Measurements from ENCODE around the gene SPART.
"Not testable (repeated sequence)": the region's sequence is repeated elsewhere in the genome, so short reads cannot be mapped to it uniquely, and the experiment has no call there.

The SPART gene

DNA sequence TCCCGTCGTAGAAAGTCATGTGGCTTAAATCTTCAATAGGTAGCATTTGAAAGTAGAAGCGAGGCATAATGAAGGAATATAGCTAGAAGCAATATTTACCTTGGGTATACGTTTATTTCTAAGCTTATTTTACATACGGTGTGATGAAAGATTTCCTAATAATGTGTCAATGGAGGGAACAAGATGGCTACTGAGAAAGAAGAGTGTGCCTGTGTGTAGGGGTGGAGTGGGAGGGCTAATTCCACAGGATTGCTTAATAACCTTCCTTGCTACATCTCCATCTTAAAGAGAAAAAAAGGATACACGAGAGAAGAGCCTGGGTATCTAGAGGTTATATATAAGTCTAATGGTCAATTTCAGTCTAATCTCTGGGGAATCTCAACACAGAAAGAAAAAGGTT lies 2.0 kb downstream of the SPART start:
- TF ChIP-seq, protein P1, sequence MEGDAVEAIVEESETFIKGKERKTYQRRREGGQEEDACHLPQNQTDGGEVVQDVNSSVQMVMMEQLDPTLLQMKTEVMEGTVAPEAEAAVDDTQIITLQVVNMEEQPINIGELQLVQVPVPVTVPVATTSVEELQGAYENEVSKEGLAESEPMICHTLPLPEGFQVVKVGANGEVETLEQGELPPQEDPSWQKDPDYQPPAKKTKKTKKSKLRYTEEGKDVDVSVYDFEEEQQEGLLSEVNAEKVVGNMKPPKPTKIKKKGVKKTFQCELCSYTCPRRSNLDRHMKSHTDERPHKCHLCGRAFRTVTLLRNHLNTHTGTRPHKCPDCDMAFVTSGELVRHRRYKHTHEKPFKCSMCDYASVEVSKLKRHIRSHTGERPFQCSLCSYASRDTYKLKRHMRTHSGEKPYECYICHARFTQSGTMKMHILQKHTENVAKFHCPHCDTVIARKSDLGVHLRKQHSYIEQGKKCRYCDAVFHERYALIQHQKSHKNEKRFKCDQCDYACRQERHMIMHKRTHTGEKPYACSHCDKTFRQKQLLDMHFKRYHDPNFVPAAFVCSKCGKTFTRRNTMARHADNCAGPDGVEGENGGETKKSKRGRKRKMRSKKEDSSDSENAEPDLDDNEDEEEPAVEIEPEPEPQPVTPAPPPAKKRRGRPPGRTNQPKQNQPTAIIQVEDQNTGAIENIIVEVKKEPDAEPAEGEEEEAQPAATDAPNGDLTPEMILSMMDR (IDR thresholded peaks at IDR 0.05; ENCODE audit: insufficient read depth, missing control alignments) = no peak
- FAIRE-seq (no peak), DNase-seq (ENCODE audit: insufficient read length, low spot score) (no peak)

DNA sequence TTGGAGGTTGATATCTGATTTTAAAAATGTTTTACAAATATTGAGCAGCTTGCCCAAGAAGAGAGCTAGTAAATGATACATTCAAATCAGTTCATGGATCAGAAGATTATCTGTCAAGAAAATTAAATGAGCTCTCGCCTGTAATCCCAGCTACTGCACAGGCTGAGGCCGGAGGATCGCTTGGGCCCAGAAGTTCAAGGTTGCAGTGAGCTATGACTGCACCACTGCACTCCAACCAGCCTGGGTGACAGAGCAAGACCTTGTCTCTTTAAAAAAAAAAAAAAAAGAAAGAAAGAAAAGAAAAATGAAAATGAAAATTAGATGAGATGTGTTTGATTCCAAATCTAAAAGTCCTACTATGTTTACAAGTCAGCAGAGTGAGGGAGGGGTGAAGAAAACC lies 2.4 kb downstream of the SPART start:
- peak; percentile 32 for FAIRE-seq
- TF ChIP-seq, protein P1 (IDR thresholded peaks at IDR 0.05; ENCODE audit: insufficient read depth, missing control alignments) = no peak
- DNase-seq (ENCODE audit: insufficient read length, low spot score) = no peak

- DNase-seq (ENCODE audit: insufficient read length, low spot score) (no peak), FAIRE-seq (no peak)
- TF ChIP-seq, protein P1 (IDR thresholded peaks at IDR 0.05; ENCODE audit: insufficient read depth, missing control alignments) = no peak
Measured at GRCh38 chr13:36342715-36343114, 3.5 kb downstream of the SPART start.

DNA sequence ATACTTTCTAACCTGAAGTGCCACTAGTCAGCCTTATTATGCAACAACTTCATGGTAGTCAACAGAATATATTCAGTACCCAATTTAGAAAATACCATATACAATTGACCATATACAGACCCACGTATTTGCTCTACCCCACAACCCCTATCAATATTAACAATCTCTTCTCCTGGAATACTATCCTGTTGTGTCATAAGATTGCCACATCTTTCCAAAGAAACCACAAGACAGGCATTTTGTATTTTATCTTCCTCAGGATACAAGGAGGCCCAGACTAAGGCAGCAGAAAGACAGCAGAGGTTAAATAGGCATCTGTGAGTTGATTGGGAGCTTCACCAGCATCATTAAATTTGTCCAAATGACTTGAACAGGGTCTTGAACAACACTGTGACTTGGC lies 4.5 kb downstream of the SPART start:
- FAIRE-seq (no peak), DNase-seq (ENCODE audit: insufficient read length, low spot score) (no peak)
- TF ChIP-seq, protein P1 (IDR thresholded peaks at IDR 0.05; ENCODE audit: insufficient read depth, missing control alignments) = no peak

DNA sequence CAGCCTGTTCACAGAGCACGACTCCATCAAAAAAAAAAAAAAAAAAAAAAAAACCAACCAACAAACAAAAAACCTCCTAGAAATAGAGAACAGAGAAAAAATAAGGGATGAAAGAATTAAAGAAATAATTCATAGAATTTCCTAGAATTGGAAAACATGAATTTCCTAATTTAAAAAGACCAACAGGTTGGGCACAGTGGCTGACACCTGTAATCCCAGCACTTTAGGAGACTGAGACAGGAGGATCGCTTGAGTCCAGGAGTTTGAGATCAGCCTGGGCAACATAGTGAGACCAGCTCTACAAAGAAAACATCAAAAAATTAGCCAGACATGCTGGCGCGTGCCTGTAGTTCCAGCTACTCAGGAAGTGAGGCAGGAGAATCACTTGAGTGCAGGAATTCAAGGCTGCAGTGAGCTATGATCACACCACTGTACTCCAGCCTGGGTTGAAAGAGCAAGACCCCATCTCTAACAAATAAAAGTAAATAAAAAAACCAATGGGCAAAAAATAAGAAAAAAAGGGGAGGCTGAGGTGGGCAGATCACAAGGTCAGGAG lies 6.5 kb downstream of the SPART start:
- no peak for DNase-seq (ENCODE audit: insufficient read length, low spot score)
- TF ChIP-seq, protein P1 (IDR thresholded peaks at IDR 0.05; ENCODE audit: insufficient read depth, missing control alignments) = no peak
- no peak for FAIRE-seq

DNA sequence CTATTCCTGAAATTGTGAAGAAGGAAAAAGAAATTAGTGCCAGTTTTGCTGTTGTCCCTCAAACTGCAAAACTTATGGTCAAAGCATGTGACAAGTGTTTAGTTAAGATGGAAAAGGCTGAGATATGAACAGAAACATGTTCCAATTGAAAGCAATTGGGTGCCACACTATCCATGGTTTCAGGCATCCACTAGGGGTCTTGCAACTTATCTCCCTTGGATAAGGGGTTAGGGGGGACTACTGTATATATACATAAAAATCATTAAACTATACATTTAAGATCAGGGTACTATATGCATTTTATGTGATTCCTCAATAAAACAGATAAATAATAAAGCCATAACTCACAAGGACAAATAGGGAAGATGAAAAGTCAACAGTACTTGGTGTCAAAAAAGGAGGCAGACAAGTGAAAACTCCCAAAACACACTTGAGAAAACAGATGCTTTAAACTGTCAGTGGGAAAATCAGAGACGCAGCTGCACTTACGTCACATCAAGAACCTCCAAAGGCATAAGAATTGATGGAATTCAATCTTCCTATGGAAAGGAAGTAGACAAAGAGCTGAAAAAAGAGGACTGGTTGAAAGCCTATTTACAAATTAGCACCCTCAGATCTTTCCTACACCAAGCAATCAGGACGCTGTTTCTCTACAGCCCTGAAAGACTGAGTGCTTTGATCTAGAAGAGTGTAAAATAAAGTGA lies 8.1 kb downstream of the SPART start:
- FAIRE-seq = no peak
- TF ChIP-seq, protein P1 (IDR thresholded peaks at IDR 0.05; ENCODE audit: insufficient read depth, missing control alignments) = no peak

DNA sequence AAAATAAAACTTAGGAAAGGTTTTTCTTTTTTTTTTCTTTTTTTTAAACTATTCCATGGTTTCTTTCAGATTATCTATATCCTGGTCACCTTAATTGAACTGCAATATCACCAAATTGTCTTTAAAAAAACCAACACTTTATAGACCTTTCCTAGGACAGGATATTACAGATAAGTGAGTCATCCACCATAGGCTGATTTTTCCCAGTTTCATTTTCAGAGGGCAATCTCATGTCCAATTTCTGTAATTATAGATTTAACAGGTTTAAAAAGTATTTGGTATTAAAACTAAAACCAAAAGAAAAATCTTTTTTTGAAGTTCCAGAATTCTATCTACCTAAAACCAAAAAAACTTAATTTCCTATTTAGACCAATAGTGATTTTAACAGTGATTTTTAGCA lies 13.2 kb downstream of the SPART start:
- no peak for DNase-seq (ENCODE audit: insufficient read length, low spot score)

More for the DNA sequence above, 8.1 kb downstream of the SPART start:
- DNase-seq (ENCODE audit: insufficient read length, low spot score) = no peak

GRCh38 chr13:36332255-36332654 lies 13.9 kb downstream of the SPART start:
- DNase-seq (ENCODE audit: insufficient read length, low spot score); FAIRE-seq: not testable (repeated sequence)

More for the DNA sequence above, 13.2 kb downstream of the SPART start:
- no peak for FAIRE-seq
- TF ChIP-seq, protein P1 (IDR thresholded peaks at IDR 0.05; ENCODE audit: insufficient read depth, missing control alignments) = no peak

All from D721Med (cell line).